GM13977 (cell line): ENCODE measurements around the gene CD58.

Source experiments
- DNase-seq: peaks from one replicate; pipeline ENCODE4 v3.0.0; 2012; ENCODE audit warnings: low spot score
- in situ Hi-C: fragments of 300-500 bp; cut with MboI; formaldehyde crosslinking; loops from one replicate; pipeline ENCODE4 v1.12.0; 2022; ENCODE audit warnings: low sequenced_read_pairs, low pct_unique_long_range_greater_than_20kb, mixed read lengths, inconsistent platforms; ENCODE audit not compliant: unreplicated experiment
- TF ChIP-seq, protein P1 (sequence below): IDR thresholded peaks from 2 replicates; pipeline ENCODE4 v1.5.1; 2012; ENCODE audit warnings: mild to moderate bottlenecking, control low read depth; ENCODE audit not compliant: insufficient read depth; ENCODE audit errors: extremely low read depth, missing control alignments

CD58 gene

DNA sequence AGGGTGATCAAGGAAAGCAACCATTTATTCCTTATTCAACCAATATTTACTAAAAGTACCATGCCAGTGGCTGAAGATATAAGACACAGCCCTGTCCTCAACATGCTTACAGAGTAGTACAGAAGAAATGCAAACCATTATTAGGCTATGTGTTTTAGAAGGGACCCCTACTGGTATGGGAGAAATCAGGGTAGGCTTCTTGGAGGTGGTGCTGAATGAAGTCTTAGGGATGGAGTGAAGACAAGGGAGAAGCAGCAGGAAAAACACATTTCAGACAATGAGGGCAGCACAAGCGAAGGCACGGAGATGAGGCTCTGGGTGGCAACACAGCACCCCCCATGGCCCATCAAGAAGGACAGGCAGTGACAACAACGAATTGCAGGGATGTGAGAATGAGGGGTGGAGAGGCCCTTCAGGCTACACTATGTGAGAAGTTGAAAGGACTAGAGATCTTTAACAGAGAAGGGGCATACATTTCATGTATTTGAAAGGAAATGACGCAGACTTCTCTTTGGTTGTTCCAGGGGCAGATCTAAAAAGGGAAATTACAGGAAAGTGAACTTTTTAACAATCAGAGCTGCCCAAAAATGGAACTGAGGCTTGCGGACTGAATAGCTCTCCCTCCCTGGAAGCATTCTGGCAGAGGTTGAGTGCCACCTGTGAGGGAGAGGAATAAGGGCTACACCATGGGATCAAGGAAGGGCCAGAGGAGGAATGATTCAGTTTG lies 16.8 kb upstream of the CD58 start:
- in situ Hi-C loops, result loop anchor here (10.0 to 25.0 kb wide), 2 partner anchors 87 to 225 kb away; no protein-coding TSS in a partner anchor
- no peak for DNase-seq
- TF ChIP-seq, protein P1, sequence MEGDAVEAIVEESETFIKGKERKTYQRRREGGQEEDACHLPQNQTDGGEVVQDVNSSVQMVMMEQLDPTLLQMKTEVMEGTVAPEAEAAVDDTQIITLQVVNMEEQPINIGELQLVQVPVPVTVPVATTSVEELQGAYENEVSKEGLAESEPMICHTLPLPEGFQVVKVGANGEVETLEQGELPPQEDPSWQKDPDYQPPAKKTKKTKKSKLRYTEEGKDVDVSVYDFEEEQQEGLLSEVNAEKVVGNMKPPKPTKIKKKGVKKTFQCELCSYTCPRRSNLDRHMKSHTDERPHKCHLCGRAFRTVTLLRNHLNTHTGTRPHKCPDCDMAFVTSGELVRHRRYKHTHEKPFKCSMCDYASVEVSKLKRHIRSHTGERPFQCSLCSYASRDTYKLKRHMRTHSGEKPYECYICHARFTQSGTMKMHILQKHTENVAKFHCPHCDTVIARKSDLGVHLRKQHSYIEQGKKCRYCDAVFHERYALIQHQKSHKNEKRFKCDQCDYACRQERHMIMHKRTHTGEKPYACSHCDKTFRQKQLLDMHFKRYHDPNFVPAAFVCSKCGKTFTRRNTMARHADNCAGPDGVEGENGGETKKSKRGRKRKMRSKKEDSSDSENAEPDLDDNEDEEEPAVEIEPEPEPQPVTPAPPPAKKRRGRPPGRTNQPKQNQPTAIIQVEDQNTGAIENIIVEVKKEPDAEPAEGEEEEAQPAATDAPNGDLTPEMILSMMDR, result no peak

DNA sequence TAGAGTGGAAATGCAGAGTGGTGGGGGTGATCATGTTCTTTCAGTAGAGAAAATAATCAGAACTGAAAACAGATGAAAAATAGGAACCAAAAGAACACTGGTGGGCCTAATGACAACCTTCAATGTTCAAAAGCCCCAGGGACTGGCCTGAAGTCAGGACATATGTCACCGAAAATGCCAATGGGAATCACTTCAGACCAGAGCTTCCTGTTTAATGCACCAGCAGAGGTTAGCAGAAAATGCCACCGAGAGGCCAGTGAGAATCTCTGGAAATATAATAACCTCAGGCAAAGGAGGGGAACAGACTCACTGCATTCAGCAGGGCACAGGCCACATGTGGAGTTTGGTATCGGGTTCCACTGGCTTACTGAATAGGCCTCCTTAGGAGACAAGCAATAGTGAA lies 15.9 kb upstream of the CD58 start:
- in situ Hi-C loops, result loop anchor here (10.0 to 25.0 kb wide), 2 partner anchors 88 to 226 kb away; no protein-coding TSS in a partner anchor
- DNase-seq, result peak; percentile 45
- TF ChIP-seq, protein P1, result no peak

DNA sequence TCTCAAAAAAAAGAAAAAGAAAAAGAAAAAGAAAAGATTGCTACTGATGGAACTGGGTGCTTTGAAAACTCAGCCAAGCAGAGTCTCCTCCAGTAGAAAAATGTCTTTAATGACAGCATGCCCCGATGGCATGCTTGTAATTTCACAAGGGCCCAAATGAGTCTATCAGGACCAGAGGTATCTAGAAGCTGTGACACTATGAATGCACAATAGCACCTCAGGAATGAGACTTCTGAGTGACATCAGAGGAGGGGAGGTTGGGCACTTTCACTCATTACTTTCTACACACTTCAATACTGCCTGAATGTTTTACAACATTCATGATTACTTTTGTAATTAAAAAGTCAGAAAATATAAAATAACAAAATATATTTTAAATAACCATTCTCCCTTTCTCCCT lies 15.1 kb upstream of the CD58 start:
- DNase-seq, result no peak
- in situ Hi-C loops, result loop anchor here (10.0 to 25.0 kb wide), 2 partner anchors 89 to 226 kb away; no protein-coding TSS in a partner anchor
- TF ChIP-seq, protein P1, result no peak

GRCh38 chr1:116581323-116581885 lies 10.6 kb upstream of the CD58 start:
- DNase-seq, result no peak
- TF ChIP-seq, protein P1, result no peak
- in situ Hi-C loops, result loop anchor here (10.0 to 25.0 kb wide), 2 partner anchors 93 to 231 kb away; no protein-coding TSS in a partner anchor

DNA sequence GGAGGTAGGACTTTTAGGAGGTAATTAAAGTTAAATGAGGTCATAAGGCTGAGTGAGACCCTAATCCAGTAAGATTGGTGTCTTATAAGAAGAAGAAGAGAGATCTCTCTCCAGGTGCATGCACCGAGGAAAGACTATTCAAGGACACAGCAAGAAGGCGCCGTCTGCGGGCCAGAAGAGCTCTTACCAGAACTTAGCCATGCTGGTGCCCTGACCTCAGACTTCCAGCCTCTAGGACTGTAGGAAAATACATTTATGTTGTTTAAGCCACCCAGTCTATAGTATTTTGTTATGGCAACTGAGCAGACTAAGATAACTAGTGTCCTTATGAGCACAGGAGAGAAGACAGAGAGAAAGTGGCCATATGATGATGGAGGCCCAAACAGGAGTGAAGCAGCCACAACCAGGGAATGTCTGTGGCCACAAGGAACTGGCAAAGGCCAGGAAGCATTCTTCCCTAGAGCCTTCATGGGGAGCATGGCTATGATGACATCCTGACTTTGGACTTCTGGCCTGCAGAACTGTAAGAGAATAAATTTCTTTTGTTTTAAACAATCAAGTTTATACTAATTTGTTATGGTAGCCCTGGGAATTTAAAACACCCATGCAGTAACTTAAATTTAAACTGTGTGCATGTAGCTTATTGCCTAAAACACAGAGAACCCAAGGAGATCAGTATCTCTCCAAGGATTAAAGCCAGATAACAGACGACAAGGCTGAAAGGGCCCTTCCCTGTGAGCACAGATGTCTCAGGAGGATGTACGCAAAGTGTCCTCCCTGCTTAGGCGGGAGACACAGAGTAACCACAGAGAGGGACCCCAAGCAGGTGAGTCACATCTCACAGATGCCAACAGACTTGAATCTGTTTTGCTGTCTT lies 9.9 kb upstream of the CD58 start:
- no peak for DNase-seq
- TF ChIP-seq, protein P1, result no peak
- in situ Hi-C loops, result loop anchor here (10.0 to 25.0 kb wide), 2 partner anchors 94 to 232 kb away; no protein-coding TSS in a partner anchor

GRCh38 chr1:116579259-116579875 lies 8.5 kb upstream of the CD58 start:
- in situ Hi-C loops, result loop anchor here (25.0 kb wide), 1 partner anchor 233 kb away; no protein-coding TSS in a partner anchor
- TF ChIP-seq, protein P1, result no peak
- DNase-seq, result no peak
